WERI-Rb-1 (cell line): Measurements from ENCODE around the gene BSPRY.

Source experiments
- DNase-seq: peaks from one replicate; pipeline ENCODE4 v3.0.0-alpha.2; 2020
- H3K27ac ChIP-seq: fragments of 250-450 bp; sonication (Bioruptor Pico); 2 replicates; pipeline ENCODE4 v1.5.1; 2020; ENCODE audit warnings: mild to moderate bottlenecking, moderate library complexity
- H3K27me3 ChIP-seq: fragments of 250-450 bp; sonication (Bioruptor Pico); 2 replicates; pipeline ENCODE4 v1.5.1; 2021; ENCODE audit warnings: mild to moderate bottlenecking, low read depth, moderate library complexity; ENCODE audit not compliant: insufficient read depth, severe bottlenecking
- H3K36me3 ChIP-seq: fragments of 250-450 bp; sonication (Bioruptor Pico); 2 replicates; pipeline ENCODE4 v1.5.1; 2020; ENCODE audit warnings: mild to moderate bottlenecking, moderate library complexity
- H3K4me3 ChIP-seq: 2 replicates; pipeline ENCODE4 v1.5.1; 2011; ENCODE audit warnings: low read depth, mild to moderate bottlenecking, control low read depth, low read length
- H3K9me3 ChIP-seq: fragments of 250-450 bp; sonication (Bioruptor Pico); 2 replicates; pipeline ENCODE4 v1.5.1; 2021; ENCODE audit warnings: mild to moderate bottlenecking, moderate library complexity; ENCODE audit not compliant: severe bottlenecking
- CTCF ChIP-seq: IDR thresholded peaks from 2 replicates; pipeline ENCODE4 v1.5.1; 2011; ENCODE audit warnings: low read depth, mild to moderate bottlenecking, control low read depth, inconsistent platforms, low read length

Gene BSPRY

GRCh38 chr9:113368982-113369854 lies 19.9 kb downstream of the BSPRY start:
- Histone ChIP-seq H3K27me3 (no peaks in the 10 kb centered on the region), H3K27ac (no peak overlapping the region), H3K4me3 (no peak overlapping the region), H3K9me3 (no peaks in the 10 kb centered on the region), H3K36me3 (peaks cover 17% of the 10 kb centered on the region)
- no peak for TF ChIP-seq CTCF
- no peak for DNase-seq

GRCh38 chr9:113369855-113370140 lies 20.5 kb downstream of the BSPRY start:
- H3K27me3 ChIP-seq = no peaks in the 10 kb centered on the region
- peaks cover 23% of the 10 kb centered on the region for H3K36me3 ChIP-seq
- no peak for TF ChIP-seq CTCF
- H3K4me3 ChIP-seq = no peak overlapping the region
- H3K9me3 ChIP-seq = no peaks in the 10 kb centered on the region
- no peak overlapping the region for H3K27ac ChIP-seq
- DNase-seq = no peak

GRCh38 chr9:113370806-113371325 lies 21.5 kb downstream of the BSPRY start:
- no peaks in the 10 kb centered on the region for H3K27me3 ChIP-seq
- H3K36me3 ChIP-seq = peaks cover 31% of the 10 kb centered on the region
- no peaks in the 10 kb centered on the region for H3K9me3 ChIP-seq
- DNase-seq = no peak
- H3K4me3 ChIP-seq = no peak overlapping the region
- no peak overlapping the region for H3K27ac ChIP-seq
- TF ChIP-seq CTCF = no peak

- Histone ChIP-seq H3K27me3 (no peaks in the 10 kb centered on the region), H3K36me3 (peaks cover 31% of the 10 kb centered on the region), H3K9me3 (no peaks in the 10 kb centered on the region), H3K4me3 (no peak overlapping the region), H3K27ac (no peak overlapping the region)
- TF ChIP-seq CTCF = no peak
- no peak for DNase-seq
Measured at GRCh38 chr9:113372059-113372458, 22.7 kb downstream of the BSPRY start.

GRCh38 chr9:113373256-113373655 lies 23.9 kb downstream of the BSPRY start:
- H3K27me3 ChIP-seq = no peaks in the 10 kb centered on the region
- H3K27ac ChIP-seq = no peak overlapping the region
- DNase-seq = no peak
- H3K36me3 ChIP-seq = peaks cover 31% of the 10 kb centered on the region
- no peak overlapping the region for H3K4me3 ChIP-seq
- no peaks in the 10 kb centered on the region for H3K9me3 ChIP-seq
- TF ChIP-seq CTCF = no peak
